ENCODE measurements around the gene GTF2A2.
A peak's percentile ranks its signal among the peaks of the same experiment; 100 is the strongest.
"Not testable (repeated sequence)": the region's sequence is repeated elsewhere in the genome, so short reads cannot be mapped to it uniquely, and the experiment has no call there.

Gene GTF2A2

DNA sequence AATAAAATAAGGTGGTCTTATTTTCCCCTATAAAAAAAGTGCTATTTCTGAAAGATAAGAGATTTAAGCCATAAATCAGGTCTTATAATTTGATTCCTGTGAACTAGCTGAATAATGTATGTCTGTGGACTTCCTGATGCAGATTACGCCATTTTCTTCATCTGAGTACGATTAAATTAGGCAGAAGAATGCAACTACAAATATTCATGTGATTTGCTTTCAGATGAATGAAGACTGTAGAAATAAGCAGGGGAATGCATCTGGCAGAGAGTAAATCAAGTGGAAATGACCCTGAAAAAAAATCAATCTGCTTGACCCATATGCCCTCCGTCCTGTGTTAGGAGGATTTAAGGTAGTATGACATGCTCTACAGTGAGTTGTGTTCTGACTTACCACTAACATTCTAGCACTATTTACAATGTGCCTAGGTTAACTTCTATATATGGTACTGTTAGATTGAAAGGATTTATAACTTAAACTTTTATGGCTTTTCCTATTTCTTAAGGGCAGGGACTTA is 17.1 kb upstream of the GTF2A2 start:
- DNase-seq = no peak

DNA sequence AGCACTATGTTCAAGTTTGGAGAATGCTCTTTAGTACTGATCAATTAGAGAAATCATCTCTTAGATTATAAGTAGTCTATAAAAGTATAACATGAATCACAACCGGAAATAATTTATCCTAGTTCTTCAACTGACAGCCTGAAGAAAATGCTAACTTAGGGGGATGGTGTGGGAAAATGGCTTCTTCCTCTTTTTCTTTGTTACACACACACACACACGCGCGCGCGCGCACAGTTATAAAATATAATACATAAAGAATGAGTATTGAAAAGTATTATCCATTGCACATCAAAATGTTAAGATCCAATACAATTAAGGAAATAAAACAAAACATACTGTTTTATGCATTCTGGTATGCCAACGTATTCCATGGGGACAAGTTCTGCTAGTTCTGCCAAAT is 11.2 kb upstream of the GTF2A2 start:
- no peak for DNase-seq

DNA sequence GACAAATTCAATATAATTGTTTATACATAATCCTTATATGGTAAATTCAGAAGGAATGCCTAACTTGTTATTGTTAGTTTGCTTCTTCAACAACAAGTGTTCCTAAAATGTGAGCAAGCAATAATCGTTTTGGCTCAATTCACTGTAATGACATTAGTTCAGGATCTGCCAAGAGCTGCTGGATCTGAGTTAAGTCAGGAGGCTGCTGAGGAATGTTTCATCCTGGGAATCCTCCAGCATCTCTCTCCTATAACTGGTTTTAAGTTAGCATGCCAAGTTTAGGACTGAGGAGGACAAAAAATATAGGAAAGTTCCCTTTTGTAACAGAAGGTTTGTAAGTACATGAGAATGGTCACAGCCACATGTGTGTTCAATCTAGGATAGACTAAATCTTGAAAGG is 4.9 kb upstream of the GTF2A2 start:
- DNase-seq = no peak

DNA sequence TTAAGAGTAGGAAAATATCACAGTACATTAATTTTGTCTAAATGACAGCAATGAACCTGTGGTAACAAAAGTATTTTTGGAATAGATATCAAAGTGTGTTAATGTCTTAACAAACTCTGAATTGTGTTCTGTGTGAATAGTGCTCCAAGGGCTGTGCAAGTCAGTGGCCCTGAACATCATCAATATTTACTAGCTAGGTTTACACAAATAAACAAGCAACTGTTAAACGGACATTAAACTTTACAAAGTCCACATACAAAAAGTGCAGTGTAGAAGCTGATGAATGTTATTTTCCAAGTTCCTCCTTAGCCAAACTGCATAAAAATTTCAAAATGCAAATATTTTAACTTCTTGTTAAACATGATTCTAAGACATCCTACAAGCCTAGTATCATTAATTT is 2.1 kb upstream of the GTF2A2 start:
- no peak for DNase-seq

DNA sequence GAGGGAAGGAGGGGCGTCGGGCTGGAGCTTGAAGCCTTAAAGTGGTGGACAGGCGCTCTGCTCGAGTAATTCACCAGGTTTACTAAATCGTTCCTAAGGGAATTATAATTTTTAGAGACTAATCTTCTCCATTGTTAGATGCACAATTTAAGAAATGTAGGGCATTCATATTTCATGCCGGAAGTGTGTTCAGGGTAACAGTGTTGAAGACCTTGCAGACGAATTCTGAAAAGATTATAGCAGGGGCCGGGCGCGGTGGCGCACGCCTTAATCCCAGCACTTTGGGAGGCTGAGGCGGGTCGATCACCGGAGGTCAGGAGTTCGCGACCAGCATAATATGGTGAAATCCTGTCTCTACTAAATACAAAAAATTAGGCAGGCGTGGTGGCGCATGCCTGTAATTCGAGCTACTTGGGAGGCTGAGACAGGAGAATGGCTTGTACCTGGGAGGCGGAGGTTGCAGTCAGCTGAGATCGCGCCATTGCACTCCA is 365 bp upstream of the GTF2A2 start:
- peak in 5 of 58 donors; percentile 24 to 47 (median 33) for DNase-seq

DNA sequence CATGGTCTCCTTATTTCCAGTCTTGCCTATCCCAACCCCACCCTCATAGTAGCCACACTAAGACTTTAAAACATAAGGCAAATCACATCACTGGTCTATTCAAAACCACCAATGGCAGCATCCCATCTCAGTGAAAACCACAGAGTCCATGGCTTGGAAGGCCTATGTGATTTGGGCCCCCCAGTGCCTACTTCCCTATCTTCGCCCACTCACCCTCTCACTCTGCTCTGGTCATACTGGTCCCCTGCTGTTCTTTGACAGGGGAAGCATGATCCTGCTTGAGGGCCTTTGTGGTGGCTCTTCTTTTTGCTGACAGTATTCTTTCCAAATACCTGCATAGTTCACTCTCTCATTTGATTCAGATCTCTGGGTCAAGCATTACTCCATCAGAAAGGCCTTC is 3.3 kb downstream of the GTF2A2 start:
- DNase-seq = no peak

DNA sequence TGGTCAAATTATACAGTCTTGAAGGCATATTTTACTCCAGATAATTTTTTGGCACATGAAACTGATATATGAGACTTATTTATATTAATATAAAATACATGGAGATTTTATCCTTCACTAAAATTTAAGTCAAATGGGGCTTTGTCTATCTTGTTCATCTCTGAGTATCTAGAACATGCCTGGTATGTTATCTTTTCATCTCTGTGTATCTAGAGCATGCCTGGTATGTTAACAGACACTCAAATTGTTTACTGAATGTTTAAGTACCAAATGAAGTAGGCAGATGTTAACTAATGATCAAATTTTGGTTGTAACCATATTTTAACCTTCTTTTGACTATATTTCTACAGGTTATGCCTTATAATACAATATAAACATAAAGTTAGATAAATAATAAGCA is 7.7 kb downstream of the GTF2A2 start:
- DNase-seq = no peak

DNA sequence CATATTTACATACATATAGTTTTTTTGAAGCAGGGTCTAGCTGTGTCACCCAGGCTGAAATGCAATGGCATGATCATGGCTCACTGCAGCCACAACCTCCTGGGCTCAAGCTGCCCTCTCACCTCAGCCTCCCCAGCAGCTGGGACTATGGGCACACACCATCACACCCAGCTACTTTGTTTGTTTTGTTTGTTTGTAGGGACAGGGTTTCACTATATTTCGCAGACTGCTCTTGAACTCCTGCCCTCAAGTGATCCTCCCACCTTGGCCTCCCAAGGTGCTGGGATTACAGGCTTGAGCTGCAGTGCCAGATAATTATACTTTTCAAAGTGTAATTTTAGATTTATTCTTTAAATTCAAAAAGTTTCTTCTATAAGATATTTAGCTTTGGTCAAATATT is 10.2 kb downstream of the GTF2A2 start:
- no peak for DNase-seq

DNA sequence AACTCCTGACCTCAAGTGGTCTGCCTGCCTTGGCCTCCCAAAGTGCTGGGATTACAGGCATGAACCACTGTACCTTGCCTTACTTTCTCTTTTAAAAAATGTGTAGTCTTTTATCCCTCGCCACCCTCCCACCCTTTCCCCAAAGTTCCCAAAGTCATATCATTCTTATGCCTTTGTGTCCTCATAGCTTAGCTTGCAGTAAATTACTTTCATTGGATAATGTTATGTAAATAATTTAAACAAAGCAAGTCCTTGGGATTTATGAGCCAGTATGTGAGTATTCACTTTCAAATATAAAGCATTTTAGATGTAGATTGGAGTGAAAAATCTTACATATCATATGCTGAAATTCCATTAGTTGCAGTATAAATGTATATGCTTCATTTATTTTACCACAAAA is 11.0 kb downstream of the GTF2A2 start:
- DNase-seq = no peak

DNA sequence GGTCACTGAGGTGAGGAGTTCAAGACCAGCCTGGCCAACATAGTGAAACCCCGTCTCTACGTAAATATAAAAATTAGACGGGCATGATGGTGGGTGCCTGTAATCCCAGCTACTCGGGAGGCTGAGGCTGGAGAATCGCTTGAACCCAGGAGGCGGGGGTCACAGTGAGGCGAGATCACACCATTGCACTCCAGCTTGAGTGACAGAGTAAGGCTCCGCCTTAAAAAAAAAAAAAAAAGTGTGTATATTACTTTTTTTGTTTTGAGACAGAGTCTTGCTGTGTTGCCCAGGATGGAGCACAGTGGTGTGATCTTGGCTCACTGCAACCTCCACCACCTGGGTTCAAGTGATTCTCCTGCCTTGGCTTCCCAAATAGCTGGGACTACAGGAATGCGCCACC is 11.5 kb downstream of the GTF2A2 start:
- DNase-seq = not testable (repeated sequence)

DNA sequence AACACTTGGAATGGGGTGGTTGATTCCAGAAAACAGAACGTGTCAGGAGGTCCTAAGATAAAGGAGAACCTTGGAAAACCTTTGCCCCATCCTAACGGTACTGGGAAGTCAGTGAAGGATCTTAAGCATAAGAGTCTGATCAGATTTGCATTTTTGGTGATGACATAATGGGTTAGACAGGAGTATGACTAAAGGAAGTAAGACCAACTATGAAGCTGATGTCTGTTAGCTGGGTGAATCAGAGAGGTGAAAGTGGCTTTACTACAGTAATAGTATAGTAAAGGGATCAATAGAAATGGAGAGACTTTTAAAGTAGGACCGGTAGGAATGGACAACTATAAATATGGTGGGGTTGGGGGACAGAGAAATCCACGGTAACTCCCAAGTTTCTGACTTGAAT is 12.6 kb downstream of the GTF2A2 start:
- DNase-seq = no peak

DNA sequence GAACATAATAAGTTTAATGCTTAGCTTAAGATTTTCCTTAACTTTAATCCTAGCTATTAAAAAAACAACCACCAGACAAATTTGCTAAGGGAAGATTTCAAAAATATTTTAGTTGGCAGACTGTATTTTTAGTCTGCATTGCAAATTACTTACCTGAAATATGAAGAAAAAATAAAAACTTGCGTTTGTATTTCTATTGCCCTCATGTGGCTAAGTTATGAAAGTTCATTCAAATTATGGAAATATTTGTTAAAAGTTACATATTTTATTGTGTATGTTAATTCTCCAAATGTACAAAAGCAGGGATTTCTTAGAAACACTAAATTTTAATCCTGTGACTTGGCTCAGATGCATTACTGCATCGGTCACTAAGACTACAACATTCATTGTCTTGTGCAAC is 15.0 kb downstream of the GTF2A2 start:
- no peak for DNase-seq

DNA sequence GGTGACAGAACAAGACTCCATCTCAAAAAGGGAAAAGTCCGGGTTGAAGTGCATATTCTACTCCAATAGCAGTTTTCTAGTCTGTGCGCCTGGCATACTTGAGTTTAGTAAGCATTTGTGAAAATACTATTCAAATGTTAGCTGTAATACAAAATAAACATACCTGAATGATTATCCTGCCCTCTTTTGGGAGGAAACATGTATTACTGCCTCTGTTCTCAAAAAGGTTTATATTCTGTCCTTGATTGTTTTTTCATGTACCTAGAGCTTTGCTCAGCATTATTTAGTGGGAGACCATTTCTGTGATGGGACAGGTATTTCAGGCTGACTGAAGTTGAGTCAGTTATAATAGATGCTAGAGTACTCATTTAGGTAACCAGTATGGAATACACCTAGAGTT is 19.8 kb downstream of the GTF2A2 start:
- not testable (repeated sequence) for DNase-seq

DNA sequence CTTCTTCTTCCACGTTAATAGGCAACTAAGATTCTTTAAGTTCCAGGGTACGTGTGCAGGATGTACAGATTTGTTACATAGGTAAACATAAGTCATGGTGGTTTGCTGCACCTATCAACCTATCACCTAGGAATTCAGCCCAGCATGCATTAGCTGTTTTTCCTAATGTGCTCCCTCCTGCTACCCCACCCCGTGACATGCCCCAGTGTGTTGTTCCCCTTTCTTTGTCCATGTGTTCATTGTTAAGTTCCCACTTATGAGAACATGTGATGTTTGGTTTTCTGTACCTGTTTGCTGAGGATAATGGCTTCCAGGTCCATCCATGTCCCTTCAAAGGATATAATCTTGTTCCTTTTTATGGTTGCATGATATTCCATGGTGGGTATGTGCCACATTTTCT is 21.1 kb downstream of the GTF2A2 start:
- no peak for DNase-seq

DNA sequence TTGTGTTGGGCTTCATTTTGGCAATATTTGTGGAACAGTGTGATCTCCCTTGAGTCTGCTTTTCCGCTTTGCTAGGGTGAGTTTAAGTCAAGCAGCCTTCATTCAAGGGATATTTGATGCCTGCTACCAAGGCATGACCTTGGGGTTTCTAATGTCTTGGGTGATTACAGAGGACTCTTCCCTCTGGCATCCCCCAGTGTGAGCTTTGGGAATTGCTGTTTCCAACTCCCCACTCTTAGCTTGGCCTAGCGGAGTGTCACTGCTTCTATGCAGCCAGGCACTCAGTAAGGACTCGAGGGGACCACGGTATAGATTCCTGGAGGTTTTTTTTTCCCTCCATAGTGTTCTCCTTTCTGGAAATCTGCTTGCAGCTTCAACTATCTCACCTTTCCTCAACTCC is 24.6 kb downstream of the GTF2A2 start:
- DNase-seq = no peak

DNA sequence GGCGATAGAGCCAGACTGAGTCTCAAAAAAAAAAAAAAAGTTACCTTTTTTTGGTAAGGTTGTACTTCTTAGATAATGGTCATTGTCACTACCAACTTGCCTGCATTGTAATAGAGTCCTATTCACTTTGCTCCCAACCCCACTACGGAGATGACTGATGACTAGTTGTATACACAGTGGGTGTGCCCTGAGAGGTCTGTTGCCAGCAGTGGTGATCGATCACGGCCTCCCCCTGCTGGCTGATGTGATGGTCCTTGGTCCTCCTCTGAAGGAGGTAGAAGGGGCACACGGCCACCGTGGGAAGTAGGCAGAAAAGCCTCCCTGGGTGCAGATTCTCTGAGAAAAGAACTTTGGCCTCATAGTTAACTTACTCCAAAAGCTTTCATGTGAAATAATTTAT is 35.0 kb downstream of the GTF2A2 start:
- no peak for DNase-seq

DNA sequence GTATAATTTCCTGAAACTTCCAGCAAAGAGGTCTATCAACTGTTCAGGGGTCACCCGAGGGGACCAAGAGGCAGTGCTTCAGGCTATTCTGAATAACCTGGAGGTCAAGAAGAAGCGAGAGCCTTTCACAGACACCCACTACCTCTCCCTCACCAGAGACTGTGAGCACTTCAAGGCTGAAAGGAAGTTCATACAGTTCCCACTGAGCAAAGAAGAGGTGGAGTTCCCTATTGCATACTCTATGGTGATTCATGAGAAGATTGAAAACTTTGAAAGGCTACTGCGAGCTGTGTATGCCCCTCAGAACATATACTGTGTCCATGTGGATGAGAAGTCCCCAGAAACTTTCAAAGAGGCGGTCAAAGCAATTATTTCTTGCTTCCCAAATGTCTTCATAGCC is 38.9 kb downstream of the GTF2A2 start:
- no peak for DNase-seq

DNA sequence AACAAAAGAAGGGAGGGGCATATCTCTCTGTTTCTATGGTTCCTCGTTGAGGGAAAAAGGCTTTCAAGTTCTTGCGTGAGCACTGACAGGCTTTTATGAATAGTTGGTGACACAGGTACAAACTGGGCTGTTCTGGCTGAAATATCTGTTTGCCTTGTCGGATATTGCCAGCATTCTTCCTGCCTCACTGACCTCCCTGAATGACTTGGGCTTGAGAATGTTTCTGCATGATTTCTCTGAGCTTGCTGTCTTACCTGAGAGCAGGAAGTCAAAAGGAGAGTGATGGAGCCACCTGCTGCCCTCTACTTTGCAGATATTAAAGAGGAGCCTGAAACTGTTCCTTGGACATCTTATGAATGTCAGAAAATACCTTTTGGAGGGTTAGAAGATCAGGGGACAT is 40.9 kb downstream of the GTF2A2 start:
- no peak for DNase-seq

DNA sequence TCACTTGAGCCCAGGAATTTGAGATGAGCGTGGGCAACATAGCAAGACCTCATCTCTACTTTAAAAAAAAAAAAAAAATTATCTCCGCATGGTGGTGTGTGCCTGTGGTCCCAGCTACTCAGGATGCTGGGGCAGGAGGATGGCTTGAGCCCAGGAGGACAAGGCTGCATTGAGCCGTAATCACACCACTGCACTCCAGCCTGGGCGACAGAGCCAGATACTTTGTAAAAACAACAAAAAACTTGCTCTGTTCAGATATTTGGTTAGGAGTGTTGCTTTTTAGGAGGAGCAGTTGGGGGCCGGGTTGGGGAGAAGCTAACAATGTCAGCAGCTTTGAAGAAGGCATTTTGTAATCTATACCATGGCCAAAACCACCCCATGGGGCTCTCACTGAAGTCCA is 41.7 kb downstream of the GTF2A2 start:
- DNase-seq = no peak

DNA sequence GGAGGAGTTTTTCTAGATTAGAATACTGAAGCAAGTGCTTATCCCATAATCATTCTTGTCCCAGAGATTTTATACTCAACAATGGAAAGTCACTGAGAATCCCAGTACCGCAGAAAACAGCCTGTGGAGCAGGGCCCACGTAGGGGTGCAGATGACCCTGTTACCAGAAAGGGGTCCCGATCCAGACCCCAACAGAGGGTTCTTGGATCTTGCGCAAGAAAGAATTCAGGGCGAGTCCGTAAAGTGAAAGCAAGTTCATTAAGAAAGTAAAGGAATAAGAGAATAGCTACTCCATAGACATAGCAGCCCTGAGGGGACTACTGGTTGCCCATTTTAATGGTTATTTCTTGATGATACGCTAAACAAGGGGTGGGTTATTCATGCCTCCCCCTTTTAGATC is 43.2 kb downstream of the GTF2A2 start:
- no peak for DNase-seq

DNA sequence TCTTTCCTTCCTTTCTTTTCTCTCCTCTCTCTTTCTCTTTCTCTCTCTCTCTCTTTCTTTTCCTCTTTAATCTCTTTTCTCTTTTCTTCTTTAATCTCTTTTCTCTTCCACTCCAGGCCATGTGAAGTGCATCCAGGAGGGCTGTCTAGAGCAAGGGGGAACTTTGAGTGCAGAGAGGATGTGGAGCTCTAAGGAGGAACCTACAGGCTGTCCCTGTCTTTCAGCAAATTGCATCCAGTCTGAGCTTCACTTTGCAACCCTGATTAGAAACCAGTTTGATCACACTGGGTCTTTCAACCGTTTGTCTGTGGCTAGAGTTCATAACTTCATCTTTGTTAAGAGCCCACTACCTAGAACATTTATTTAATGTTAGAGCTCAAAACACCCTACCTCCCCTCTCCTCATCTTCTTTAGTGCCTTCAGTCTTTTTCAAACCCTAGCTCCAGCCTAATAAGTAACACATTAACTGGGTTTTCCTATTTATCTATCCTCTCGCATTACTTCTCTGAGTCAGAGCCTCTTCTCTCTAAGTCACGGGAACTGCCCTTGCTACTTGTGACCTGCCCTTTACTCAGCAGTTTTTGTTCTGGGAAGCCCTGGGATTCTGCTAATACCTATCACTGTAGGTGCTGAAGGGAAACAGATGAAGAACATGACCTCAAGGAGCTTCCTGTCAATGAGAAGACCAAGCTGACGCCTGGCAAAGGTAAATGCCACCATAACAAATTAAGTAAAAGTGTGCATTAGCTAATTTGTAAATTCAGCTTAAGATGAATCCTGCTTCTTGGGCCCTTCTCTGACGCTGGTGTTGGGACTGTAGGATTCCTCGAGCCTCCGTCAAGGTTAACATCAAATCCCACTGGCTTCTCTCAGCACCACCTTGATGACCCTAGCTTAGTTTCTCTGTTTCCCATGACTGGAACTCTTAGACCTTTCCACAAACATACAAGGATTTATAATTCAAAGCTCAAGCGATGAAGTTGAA is 45.7 kb downstream of the GTF2A2 start, which contains the start of gene GCNT3:
GCNT3 (plus strand) TSS at position 508 of the 985 bp plus-strand sequence. CDS start 6,456 bp downstream, outside the sequence.
- no peak for DNase-seq

Measured in anterior cingulate cortex (tissue), 58 donors.